HFFc6 (cell line): Measurements from ENCODE around the gene SLC26A2. TPM values are rescaled to one million over a fixed set of nuclear protein-coding genes. Genes with fewer than 3 reads are reported as not detected.

ENCODE experiments used
- DNase-seq: peaks from one replicate; pipeline ENCODE4 v3.0.0-alpha.2; 2018
- H3K27ac Mint-ChIP-seq: 2 replicates; pipeline ENCODE4 v1.8.0; 2020; ENCODE audit warnings: mild to moderate bottlenecking, mixed read lengths
- H3K27me3 Mint-ChIP-seq: 2 replicates; pipeline ENCODE4 v1.8.0; 2021; ENCODE audit warnings: mild to moderate bottlenecking, moderate library complexity, mixed read lengths; ENCODE audit not compliant: insufficient read depth
- H3K36me3 Mint-ChIP-seq: 2 replicates; pipeline ENCODE4 v1.8.0; 2021; ENCODE audit warnings: low read depth, mixed read lengths
- H3K4me1 Mint-ChIP-seq: 2 replicates; pipeline ENCODE4 v1.8.0; 2020; ENCODE audit warnings: low read depth, mixed read lengths
- H3K4me3 Mint-ChIP-seq: 2 replicates; pipeline ENCODE4 v1.8.0; 2020; ENCODE audit warnings: mild to moderate bottlenecking, moderate library complexity, mixed read lengths
- H3K9me3 Mint-ChIP-seq: 2 replicates; pipeline ENCODE4 v1.8.0; 2020; ENCODE audit warnings: mild to moderate bottlenecking, mixed read lengths
- CTCF ChIP-seq: fragments of 200-600 bp; sonication (generic); IDR thresholded peaks from 2 replicates; pipeline ENCODE4 v1.5.0; 2021; ENCODE audit warnings: antibody characterized with exemption, mild to moderate bottlenecking
- total RNA-seq, 6 experiments: library from RNA; stranded (reverse); fragmentation: NEBNext Ultra II Directional; extraction: Animal tissue kit (Norgen Biotek cat#: 25700); gene quantifications; 2 replicates in 1 of 6; 3 replicates in 5 of 6; pipeline ENCODE4 v1.2.3, GENCODE V29; 2021

The SLC26A2 gene
- total RNA-seq, 6 experiments from 2014 or later, result 9.5 to 12.9 (median 11.4) TPM

GRCh38 chr5:149935431-149935901, 25.1 kb upstream of the SLC26A2 start:
- no peak for TF ChIP-seq CTCF
- Mint-ChIP-seq H3K27ac (no peak overlapping the region), H3K4me1 (peaks cover 53% of the 10 kb centered on the region), H3K9me3 (no peaks in the 10 kb centered on the region), H3K27me3 (peaks cover 2% of the 10 kb centered on the region), H3K36me3 (no peaks in the 10 kb centered on the region), H3K4me3 (no peak overlapping the region)
- DNase-seq, result no peak

GRCh38 chr5:149936044-149936699, 24.4 kb upstream of the SLC26A2 start:
- peaks cover 48% of the 10 kb centered on the region for H3K4me1 Mint-ChIP-seq
- no peak for TF ChIP-seq CTCF
- DNase-seq, result no peak
- no peaks in the 10 kb centered on the region for H3K36me3 Mint-ChIP-seq
- no peak overlapping the region for H3K4me3 Mint-ChIP-seq
- H3K27me3 Mint-ChIP-seq, result peaks cover 2% of the 10 kb centered on the region
- no peak overlapping the region for H3K27ac Mint-ChIP-seq
- H3K9me3 Mint-ChIP-seq, result no peaks in the 10 kb centered on the region

- no peak overlapping the region; the same call in 1 of the 2 replicates for H3K4me3 Mint-ChIP-seq
- H3K36me3 Mint-ChIP-seq, result no peaks in the 10 kb centered on the region
- no peak for DNase-seq
- peaks cover under 1% of the 10 kb centered on the region for H3K27me3 Mint-ChIP-seq
- peaks cover 48% of the 10 kb centered on the region for H3K4me1 Mint-ChIP-seq
- no peaks in the 10 kb centered on the region for H3K9me3 Mint-ChIP-seq
- H3K27ac Mint-ChIP-seq, result no peak overlapping the region; the same call in 1 of the 2 replicates
- TF ChIP-seq CTCF, result no peak
These were observed 23.9 kb upstream of the SLC26A2 start for GRCh38 chr5:149936700-149937091.

- H3K4me1 Mint-ChIP-seq, result peaks cover 48% of the 10 kb centered on the region
- peak overlapping the region; percentile 77; the same call in 1 of the 2 replicates for H3K4me3 Mint-ChIP-seq
- peak overlapping the region; percentile 94; the same call in 1 of the 2 replicates for H3K27ac Mint-ChIP-seq
- H3K36me3 Mint-ChIP-seq, result no peaks in the 10 kb centered on the region
- peak; percentile 27 for DNase-seq
- H3K9me3 Mint-ChIP-seq, result no peaks in the 10 kb centered on the region
- no peaks in the 10 kb centered on the region; the same call in 1 of the 2 replicates for H3K27me3 Mint-ChIP-seq
- no peak for TF ChIP-seq CTCF
These were observed 22.9 kb upstream of the SLC26A2 start for GRCh38 chr5:149937610-149938009.

GRCh38 chr5:149938279-149938678, 22.3 kb upstream of the SLC26A2 start:
- Mint-ChIP-seq H3K27me3 (no peaks in the 10 kb centered on the region; the same call in 1 of the 2 replicates), H3K9me3 (no peaks in the 10 kb centered on the region), H3K4me3 (peak overlapping the region; percentile 77), H3K36me3 (no peaks in the 10 kb centered on the region), H3K4me1 (peaks cover 48% of the 10 kb centered on the region), H3K27ac (peak overlapping the region; percentile 94)
- no peak for TF ChIP-seq CTCF
- DNase-seq, result peak; percentile 62
